HT-29 (cell line): Measurements from ENCODE around the gene NAV1. TPM values are rescaled to one million over a fixed set of nuclear protein-coding genes. Genes with fewer than 3 reads are reported as not detected.

Experiments
- DNase-seq: peaks from one replicate; pipeline ENCODE4 v3.0.0-alpha.2; 2015; ENCODE audit warnings: low spot score
- total RNA-seq: library from RNA; depleted of rRNA; stranded (reverse); fragments of >200 nt; shearing (Covaris generic); gene quantifications from 2 replicates; pipeline ENCODE4 v1.2.3, GENCODE V29; 2014

NAV1 gene
- total RNA-seq, 1 experiment from 2014 or later: 0.51 TPM

DNA sequence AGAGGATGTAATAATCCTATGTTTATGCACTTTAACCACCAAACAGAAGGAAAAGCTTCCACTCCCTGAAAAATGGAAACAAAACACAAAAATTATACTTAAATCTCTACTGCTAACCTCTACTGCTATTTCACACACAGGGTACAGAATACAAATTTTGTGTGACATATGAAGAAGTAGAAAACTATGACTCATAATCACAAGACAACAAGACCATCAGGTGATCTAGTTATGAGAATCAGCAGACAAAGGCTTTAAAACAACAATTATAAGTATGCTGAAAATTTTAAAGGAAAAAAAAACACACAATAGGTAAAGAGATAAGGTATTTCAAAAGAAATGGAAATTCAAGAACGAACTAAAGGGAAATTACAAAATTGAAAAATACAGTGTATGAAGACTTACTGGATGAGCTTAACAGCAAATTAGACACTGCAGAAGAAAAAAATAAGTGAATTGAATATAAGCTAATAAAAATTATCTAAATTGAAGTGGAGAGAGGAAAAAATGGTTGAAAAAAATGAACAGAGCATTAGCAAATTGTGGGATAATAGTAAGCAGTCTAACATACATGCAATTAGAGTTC lies 13.6 kb upstream of the NAV1 start:
- no peak for DNase-seq

DNA sequence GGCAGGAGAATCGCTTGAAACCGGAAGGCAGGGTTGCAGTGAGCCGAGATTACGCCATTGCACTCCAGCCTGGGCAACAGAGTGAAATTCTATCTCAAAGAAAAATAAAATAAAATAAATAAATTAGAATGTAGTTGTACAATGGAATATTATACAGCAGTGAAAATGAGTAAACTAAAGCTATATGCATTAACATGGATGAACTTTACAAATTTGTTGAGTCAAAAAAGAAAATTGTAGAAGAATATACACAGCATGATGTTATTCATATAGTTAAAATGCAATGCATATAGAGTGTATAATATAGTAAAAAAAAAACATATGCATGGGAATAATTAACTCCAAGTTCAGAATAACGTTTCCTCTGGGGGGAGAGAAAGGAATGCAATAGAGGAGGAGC lies 11.0 kb upstream of the NAV1 start:
- no peak for DNase-seq

DNA sequence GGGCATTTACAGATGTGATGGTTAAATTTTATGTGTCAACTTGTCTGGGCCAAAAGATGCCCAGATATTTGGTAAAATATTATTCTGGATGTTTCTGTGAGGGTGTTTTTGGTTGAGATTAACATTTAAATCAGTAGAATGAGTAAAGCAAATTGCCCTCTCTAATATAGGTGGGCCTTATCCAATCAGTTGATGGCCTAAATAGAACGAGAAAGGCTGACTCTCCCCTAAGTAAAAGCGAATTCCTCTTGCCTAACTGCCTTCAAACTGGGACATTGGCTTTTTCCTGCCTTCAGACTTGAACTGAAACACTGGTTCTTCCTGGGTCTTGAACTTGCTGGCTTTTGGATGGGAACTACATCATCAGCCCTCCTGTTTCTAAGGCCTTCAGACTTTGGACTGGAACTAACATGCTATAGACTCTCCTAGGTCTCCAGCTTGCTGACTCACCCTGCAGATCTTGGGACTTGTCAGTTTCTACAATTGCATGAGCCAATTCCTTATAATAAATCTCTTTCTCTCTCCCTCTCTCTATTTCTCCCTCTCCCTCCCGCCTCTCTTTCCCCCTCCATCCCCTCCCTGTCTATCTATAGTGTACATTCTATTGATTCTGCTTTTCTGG lies 10.2 kb upstream of the NAV1 start:
- no peak for DNase-seq

- peak; percentile 64 for DNase-seq
Measured at GRCh38 chr1:201530741-201531531, 8.0 kb upstream of the NAV1 start.

DNA sequence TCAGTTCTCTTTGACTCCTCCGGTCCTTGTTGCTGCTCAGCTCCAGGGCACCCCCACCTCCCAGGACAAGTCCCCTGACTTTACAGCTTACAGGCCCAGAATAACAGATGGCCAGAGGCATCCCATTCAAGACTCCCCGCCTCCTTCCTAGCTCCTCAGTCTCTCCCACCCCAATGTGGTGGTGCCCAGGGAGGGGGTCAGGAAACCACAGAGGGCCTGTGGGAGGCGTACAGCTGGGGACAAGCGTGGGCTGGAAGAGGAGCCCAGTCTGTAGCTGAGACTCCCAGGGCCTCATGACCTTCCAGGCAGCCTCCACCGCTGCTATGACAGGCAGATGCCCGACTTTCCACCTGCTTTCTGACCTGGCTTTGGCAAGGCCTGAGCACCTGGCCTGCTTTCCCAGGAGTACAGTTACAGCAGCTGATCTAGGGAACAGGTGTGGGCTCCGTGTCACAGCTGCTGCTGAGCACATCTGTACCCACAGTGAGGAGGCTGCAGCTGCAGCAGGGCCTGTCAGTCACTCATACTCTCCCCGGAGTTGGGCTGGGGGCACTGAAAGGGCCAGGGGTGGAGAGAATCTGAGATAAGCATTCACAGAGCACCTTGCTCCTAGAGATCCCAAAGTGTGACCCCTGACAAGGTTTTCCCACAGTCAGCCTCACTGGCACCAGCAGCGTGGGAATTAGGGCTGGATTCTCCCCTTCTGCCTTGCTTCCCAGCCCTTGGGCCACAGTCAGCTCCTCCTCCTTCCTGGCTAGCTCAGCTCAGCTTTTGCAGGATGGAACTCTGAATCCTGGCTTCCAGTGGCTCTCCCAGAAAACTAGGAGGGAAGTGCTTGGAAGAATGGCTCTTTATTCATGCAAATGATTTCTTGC lies 7.1 kb upstream of the NAV1 start:
- no peak for DNase-seq

GRCh38 chr1:201533836-201534235 lies 5.1 kb upstream of the NAV1 start:
- DNase-seq: no peak

GRCh38 chr1:201535046-201535918 lies 3.6 kb upstream of the NAV1 start:
- DNase-seq: no peak

DNA sequence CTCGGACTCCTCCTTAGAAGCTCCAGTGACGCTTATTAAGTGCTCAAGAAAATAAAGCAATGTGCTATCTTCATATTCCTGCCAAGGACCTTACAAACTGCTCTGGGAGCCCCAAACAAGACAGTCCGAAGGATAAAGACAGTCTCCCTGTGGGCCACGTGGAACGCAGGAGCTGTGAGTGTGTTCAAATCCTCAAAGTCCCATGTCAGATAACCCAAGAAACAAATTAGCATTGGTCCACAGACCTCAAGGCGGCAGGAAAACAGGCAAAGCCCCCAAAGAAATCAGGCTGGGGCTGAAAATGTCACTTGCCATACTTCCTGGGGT lies 3.0 kb upstream of the NAV1 start:
- DNase-seq: no peak

DNA sequence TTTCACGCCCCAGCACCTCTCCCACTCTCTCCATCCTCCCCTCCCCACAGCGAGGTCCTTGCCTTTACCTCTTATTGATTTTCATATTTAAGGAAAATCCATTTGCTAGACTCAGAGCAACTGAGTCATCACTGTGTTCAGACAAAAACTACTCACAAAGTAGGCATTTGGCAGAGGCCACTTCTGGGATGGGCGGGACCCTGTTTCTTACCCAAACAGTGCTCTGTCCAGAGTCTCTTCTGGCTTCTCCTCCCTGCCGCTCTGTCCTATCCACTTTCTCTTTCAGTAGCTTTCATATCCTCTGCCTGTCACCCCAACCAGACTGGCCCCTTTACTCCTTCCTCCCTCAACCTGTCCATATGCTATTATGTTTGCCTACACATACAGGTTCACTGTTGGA lies 2.4 kb upstream of the NAV1 start:
- no peak for DNase-seq

- no peak for DNase-seq
Measured at GRCh38 chr1:201537028-201537427, 1.9 kb upstream of the NAV1 start.

DNA sequence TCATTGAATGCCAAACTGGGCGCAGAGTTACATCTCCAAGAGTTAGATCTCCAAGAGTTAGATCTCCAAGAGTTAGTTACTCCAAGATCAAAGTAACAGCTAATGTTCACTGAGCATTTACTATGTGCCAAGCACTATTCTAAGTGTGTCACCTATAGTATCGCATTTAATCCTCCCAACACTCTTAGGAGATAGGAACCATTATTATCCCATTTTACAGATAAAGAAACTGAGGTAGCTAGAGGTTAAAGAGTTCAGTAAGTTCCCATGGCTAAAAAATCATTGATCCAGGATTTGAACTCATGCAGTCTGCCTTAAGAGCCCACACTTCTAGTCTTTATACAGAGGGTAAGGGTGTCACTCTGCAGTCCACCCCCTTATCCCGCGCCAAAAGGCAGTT lies 1.5 kb upstream of the NAV1 start:
- DNase-seq: no peak

DNA sequence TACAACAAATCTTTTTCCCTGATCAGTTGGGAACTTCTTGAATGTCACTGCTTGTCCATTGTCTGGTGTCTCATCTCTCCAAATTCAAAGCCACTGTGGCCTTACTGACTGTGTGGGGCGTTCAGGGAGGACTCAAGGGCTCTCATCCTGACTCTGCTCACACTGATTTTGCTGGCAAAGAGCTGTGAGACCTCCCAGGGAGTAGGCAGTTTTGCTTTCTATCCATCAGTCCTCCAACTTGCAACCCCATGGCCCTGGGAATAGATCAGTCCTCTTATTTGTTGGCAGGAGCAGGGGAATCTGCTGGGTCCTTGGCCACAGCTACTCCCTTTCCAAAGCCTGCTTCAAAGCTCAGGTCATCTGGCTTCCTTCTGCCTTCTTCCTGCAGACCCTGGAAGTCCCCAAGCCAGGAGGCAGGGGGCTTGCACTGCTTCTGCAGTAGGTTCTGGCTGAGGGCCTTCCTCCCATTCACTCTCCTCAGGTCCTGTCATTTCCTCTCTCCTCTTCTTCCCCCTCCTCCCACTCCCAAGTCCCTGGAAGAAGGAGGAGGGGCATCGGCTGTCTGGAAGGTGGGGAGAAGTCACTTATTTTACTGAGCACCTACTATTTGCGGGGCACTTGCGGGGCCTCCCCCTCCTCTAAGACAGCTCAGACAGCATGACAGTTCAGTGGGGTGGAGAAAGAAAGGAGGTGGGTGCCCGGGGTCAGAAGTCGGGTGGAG lies 876 bp upstream of the NAV1 start:
- DNase-seq: no peak

GRCh38 chr1:201539561-201540431 lies 869 bp downstream of the NAV1 start:
- DNase-seq: no peak

GRCh38 chr1:201540846-201541735 lies 2.2 kb downstream of the NAV1 start:
- DNase-seq: no peak

DNA sequence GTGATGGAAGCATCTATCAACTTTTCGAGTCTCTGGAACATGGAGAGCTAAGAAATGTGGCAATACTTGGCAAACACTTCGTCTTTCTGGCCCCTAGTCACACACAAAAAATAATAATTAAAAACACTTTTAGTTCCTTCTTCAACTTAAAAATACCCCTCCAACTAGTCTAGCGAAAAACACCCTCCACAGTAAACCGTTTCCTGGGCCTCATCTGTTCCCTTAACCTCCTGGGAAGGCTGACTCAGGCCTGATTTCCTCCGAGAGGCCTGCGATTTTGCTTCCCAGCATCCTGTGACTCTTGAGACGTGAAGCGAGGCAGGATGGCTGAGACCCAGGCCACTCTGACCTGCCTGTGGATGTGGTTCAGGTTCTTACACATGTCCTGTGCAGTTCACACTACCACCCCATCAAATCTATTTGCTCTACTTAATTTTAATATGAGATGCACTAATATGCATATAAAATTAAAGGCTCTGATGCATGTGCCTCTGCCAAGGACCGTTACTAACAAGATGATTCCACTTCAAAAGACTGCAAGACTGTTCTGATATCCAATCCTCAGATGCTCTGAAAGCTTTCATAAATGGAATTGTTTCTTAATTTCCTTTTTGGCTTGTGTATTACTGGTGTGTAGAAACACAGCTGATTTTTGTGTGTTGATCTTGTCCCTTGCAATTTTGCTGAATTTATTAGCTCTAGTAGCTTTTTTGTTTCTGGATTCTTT lies 3.5 kb downstream of the NAV1 start:
- no peak for DNase-seq

DNA sequence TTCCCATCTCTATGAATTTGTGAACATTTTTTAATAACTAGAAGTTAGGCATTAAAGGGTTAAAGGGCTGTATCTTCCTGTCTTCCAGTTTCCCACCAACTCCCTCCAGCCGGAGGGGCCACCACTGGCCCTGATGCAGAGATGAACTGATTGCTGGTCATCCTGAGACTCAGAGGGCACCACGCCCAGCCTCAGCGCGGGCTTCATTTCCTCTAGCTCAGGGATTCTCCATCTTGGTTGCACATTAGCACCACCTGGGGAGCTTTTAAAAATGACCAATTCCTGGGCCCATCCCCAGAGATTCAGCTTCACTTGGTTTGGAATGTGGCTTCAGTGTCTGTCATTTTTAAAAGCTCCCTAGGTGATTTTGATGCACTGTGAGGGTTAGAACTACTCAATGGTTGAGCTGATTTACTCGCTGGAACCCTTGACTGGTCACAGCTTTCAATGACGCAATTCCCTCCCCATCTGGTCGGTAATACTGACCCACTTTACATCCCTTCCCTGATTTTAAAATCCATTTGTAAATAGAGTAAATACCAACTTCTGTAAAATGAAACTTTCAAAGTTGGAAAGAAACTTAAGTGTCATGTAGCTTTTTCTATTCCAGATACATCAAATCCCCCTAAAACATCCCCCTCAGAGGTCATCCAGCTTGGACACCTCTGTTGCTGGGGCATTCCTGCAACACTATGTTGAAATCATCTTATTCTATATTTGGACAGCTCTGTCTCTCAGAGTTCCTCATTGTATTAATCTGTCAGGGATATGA lies 5.1 kb downstream of the NAV1 start:
- no peak for DNase-seq

DNA sequence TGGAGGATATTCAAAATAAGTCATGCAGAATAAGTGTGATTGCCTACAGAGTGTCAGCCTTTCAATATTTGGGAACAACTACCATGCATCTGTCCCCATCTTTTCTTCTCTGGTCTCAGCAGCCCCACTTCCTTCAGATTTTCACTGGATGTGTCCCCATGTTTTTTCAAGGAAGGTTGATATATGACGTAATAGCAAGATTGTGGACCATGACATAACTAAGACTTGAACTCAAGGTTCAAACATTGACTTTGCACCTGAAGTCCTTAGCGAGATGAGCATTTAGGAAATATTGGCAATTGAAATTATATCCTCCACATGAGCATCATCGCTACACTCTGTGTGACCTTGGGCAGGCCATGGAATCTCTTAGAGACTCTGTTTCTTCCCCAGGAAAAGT lies 5.8 kb downstream of the NAV1 start:
- DNase-seq: no peak
